ENCODE results near the gene NPHP3. TPM values are rescaled to one million over a fixed set of nuclear protein-coding genes. Genes with fewer than 3 reads are reported as not detected.
A peak's percentile ranks its signal among the peaks of the same experiment; 100 is the strongest.

The NPHP3 gene
- total RNA-seq, 2 experiments from 2014 or later = 11.8 to 11.9 TPM

DNA sequence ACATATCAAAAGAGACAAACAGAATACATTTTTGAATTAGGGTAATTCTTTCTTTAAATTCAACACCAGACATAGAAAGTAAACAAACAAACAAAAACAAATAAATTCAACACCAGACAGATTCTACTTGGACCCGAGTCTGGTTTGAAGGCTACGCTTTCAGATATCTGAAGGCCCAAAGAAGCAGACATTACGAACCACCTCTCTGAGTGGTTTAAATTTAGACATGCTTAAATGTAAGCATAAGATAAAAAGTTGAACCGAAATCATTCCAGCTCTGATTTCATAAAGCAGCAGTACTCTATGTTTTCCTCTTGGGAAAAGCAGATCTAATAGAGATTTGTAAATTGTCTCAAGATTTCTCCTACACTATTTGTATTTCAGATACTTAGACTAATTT is 32.2 kb downstream of the NPHP3 start:
- ChIA-PET CTCF (interaction anchor here (1.5 kb wide), 1 partner anchor 36 kb away, joined by 3 read pairs; no protein-coding TSS in a partner anchor), POLR2A (no interaction called here)
- Mint-ChIP-seq H3K36me3 (ENCODE audit: low read depth) (peaks cover 28% of the 10 kb centered on the region), H3K9me3 (ENCODE audit: low read depth) (no peaks in the 10 kb centered on the region), H3K4me3 (no peak overlapping the region), H3K27ac (no peak overlapping the region), H3K4me1 (peaks cover 3% of the 10 kb centered on the region), H3K27me3 (no peaks in the 10 kb centered on the region)
- intact Hi-C loops (cut with DNase I, micrococcal nuclease) = no loop called here
- ATAC-seq (no peak), DNase-seq (no peak)

GRCh38 chr3:132682201-132682600 is 40.0 kb downstream of the NPHP3 start:
- H3K36me3 Mint-ChIP-seq (ENCODE audit: low read depth) = peaks cover 19% of the 10 kb centered on the region
- ChIA-PET POLR2A (interaction anchor here (0.6 kb wide), 1 partner anchor 259 kb away, joined by 4 read pairs; no protein-coding TSS in a partner anchor), CTCF (interaction anchor here (1.4 to 2.0 kb wide), 3 partner anchors 9 to 16 kb away, joined by 5 to 8 read pairs (median 5); no protein-coding TSS in a partner anchor)
- ATAC-seq = no peak
- no peak for DNase-seq
- intact Hi-C loops (cut with DNase I, micrococcal nuclease) = no loop called here
- no peak overlapping the region for H3K4me3 Mint-ChIP-seq
- peak overlapping the region; percentile 4 for H3K27ac Mint-ChIP-seq
- H3K27me3 Mint-ChIP-seq = no peaks in the 10 kb centered on the region
- no peaks in the 10 kb centered on the region for H3K9me3 Mint-ChIP-seq (ENCODE audit: low read depth)
- H3K4me1 Mint-ChIP-seq = no peaks in the 10 kb centered on the region

DNA sequence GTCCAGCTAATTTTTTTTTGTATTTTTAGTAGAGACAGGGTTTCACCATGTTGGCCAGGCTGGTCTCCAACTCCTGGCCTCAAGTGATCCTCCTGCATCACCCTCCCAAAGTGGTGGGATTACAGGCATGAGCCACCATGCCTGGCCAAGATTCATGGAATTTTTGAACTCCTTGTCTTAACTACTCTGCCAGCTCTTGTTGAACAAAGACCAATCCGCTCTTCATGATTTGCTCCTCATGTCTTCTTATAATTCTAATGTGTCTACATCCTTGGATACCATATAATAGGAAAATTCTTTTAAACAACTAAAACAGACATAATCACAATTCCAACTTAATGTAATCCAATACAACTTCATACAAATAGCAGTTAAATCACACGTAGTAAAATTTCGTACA is 40.8 kb downstream of the NPHP3 start:
- ChIA-PET POLR2A (no interaction called here), CTCF (interaction anchor here (1.8 to 2.0 kb wide), 2 partner anchors 10 to 12 kb away, joined by 5 to 8 read pairs; no protein-coding TSS in a partner anchor)
- DNase-seq (no peak), ATAC-seq (no peak)
- H3K27ac Mint-ChIP-seq = no peak overlapping the region
- H3K4me3 Mint-ChIP-seq = no peak overlapping the region
- no peaks in the 10 kb centered on the region for H3K27me3 Mint-ChIP-seq
- H3K4me1 Mint-ChIP-seq = no peaks in the 10 kb centered on the region
- H3K9me3 Mint-ChIP-seq (ENCODE audit: low read depth) = no peaks in the 10 kb centered on the region
- peaks cover 26% of the 10 kb centered on the region for H3K36me3 Mint-ChIP-seq (ENCODE audit: low read depth)
- intact Hi-C loops (cut with DNase I, micrococcal nuclease) = no loop called here

DNA sequence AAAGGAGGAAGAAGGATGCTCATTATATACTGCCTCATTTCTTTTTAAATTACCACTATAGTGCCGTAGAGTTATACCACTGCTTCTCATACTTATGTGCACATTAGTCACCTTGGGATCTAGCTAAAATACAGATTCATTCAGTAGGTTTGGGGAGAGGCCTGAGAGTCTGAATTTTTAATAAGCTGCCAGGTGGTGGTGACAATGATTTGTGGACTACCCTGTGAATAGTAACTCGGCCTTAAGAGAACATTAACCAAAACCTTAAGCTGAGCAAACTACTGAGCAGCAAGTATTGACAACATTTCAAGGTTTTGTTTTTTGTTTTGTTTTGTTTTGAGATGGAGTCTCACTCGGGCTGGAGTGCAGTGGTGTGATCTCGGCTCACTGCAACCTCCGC is 42.3 kb downstream of the NPHP3 start:
- ATAC-seq (no peak), DNase-seq (no peak)
- Mint-ChIP-seq H3K4me1 (peaks cover 5% of the 10 kb centered on the region), H3K27ac (peak overlapping the region; percentile 43), H3K36me3 (ENCODE audit: low read depth) (peaks cover 28% of the 10 kb centered on the region), H3K9me3 (ENCODE audit: low read depth) (no peaks in the 10 kb centered on the region), H3K27me3 (no peaks in the 10 kb centered on the region), H3K4me3 (no peak overlapping the region)
- POLR2A ChIA-PET = no interaction called here
- CTCF ChIA-PET = interaction anchor here (0.9 to 1.1 kb wide), 2 partner anchors 10 to 57 kb away, joined by 3 read pairs; no protein-coding TSS in a partner anchor
- intact Hi-C loops (cut with DNase I, micrococcal nuclease) = no loop called here

DNA sequence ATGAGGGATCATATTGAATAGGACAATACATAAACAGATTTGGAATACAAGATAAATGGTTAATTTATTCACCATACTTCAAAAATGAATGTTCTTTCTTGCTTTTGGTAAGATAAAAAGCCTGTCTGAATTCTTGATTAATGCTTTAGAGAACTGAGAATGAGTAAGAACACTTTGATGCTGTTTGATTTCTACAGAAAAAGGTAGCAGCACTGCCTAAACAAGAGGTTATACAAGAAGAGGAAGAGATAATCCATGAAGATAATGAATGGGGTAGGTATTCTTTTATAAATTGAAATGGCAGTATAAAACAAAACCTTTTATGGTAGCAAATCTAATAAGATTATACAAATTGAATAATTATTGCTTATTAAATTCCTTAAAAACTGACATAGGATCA is 46.8 kb downstream of the NPHP3 start:
- CTCF ChIA-PET = interaction anchor here (1.0 to 1.7 kb wide), 2 partner anchors 8 to 16 kb away, joined by 3 to 7 read pairs; partner anchors contain the start of gene ACAD11
- Mint-ChIP-seq H3K27me3 (no peaks in the 10 kb centered on the region), H3K4me1 (peaks cover 5% of the 10 kb centered on the region), H3K36me3 (ENCODE audit: low read depth) (peaks cover 30% of the 10 kb centered on the region), H3K4me3 (no peak overlapping the region), H3K27ac (no peak overlapping the region), H3K9me3 (ENCODE audit: low read depth) (no peaks in the 10 kb centered on the region)
- intact Hi-C loops (cut with DNase I, micrococcal nuclease) = no loop called here
- POLR2A ChIA-PET = interaction anchor here (0.6 kb wide), 1 partner anchor 18 kb away, joined by 4 read pairs; no protein-coding TSS in a partner anchor
- DNase-seq (no peak), ATAC-seq (peak; percentile 57)

GRCh38 chr3:132669256-132669777 is 52.9 kb downstream of the NPHP3 start:
- H3K9me3 Mint-ChIP-seq (ENCODE audit: low read depth) = no peaks in the 10 kb centered on the region
- H3K4me3 Mint-ChIP-seq = no peak overlapping the region
- intact Hi-C loops (cut with DNase I, micrococcal nuclease) = no loop called here
- POLR2A ChIA-PET = no interaction called here
- peaks cover 17% of the 10 kb centered on the region for H3K4me1 Mint-ChIP-seq
- no peaks in the 10 kb centered on the region for H3K27me3 Mint-ChIP-seq
- ATAC-seq (no peak), DNase-seq (no peak)
- H3K27ac Mint-ChIP-seq = no peak overlapping the region
- H3K36me3 Mint-ChIP-seq (ENCODE audit: low read depth) = peaks cover 26% of the 10 kb centered on the region
- CTCF ChIA-PET = interaction anchor here (1.5 to 2.1 kb wide), 2 partner anchors 10 to 133 kb away, joined by 3 to 6 read pairs; no protein-coding TSS in a partner anchor

DNA sequence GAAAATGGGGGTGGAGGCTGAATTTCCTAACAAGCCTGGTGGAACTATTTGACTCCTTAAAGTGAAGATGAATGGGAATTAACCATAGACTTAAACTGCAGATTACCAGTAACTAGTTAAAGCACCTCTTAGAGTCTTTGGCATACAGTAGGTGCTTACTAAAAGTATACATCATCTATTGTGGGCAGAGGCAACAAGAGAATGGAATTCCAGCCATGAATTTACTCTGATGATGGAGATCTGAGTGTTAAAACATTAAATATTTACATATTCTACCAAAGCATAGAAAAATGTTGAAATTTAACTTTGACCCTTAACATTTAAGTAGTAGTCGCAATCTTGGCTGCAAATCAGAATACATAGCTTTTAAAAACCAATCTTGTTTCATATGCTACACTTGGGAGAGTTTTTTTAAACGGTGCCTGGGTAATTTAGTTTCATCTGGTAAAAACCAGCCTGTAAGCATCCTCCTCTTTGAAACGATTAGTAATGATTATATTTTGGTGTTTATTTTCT is 56.9 kb downstream of the NPHP3 start:
- ATAC-seq = no peak
- peaks cover 31% of the 10 kb centered on the region for H3K36me3 Mint-ChIP-seq (ENCODE audit: low read depth)
- H3K9me3 Mint-ChIP-seq (ENCODE audit: low read depth) = no peaks in the 10 kb centered on the region
- no peak overlapping the region for H3K4me3 Mint-ChIP-seq
- POLR2A ChIA-PET = no interaction called here
- intact Hi-C loops (cut with DNase I, micrococcal nuclease) = no loop called here
- peaks cover 40% of the 10 kb centered on the region for H3K4me1 Mint-ChIP-seq
- DNase-seq = no peak
- no peak overlapping the region for H3K27ac Mint-ChIP-seq
- no peaks in the 10 kb centered on the region for H3K27me3 Mint-ChIP-seq
- CTCF ChIA-PET = interaction anchor here (1.5 to 3.0 kb wide), 2 partner anchors 17 to 23 kb away, joined by 5 to 8 read pairs; no protein-coding TSS in a partner anchor

- peaks cover 41% of the 10 kb centered on the region for H3K4me1 Mint-ChIP-seq
Measured at GRCh38 chr3:132662212-132662611, 60.0 kb downstream of the NPHP3 start.

GRCh38 chr3:132661101-132661500 is 61.1 kb downstream of the NPHP3 start:
- Mint-ChIP-seq H3K27me3 (no peaks in the 10 kb centered on the region), H3K4me3 (peak overlapping the region; percentile 96), H3K27ac (peak overlapping the region; percentile 98), H3K36me3 (ENCODE audit: low read depth) (peaks cover 25% of the 10 kb centered on the region), H3K9me3 (ENCODE audit: low read depth) (no peaks in the 10 kb centered on the region), H3K4me1 (peaks cover 48% of the 10 kb centered on the region)
- intact Hi-C loops (cut with DNase I, micrococcal nuclease) = loop anchor here (2.0 kb wide), 2 partner anchors 60 to 1914 kb away; partner anchors contain the start of gene PIK3R4 (in 1 of the 2)
- POLR2A ChIA-PET = no interaction called here
- CTCF ChIA-PET = interaction anchor here (0.6 to 1.3 kb wide), 5 partner anchors 15 to 310 kb away, joined by 3 to 5 read pairs (median 3); no protein-coding TSS in a partner anchor
- DNase-seq = no peak
- no peak for ATAC-seq

More at GRCh38 chr3:132662212-132662611, 60.0 kb downstream of the NPHP3 start:
- no peaks in the 10 kb centered on the region for H3K9me3 Mint-ChIP-seq (ENCODE audit: low read depth)
- H3K27me3 Mint-ChIP-seq = no peaks in the 10 kb centered on the region
- H3K36me3 Mint-ChIP-seq (ENCODE audit: low read depth) = peaks cover 31% of the 10 kb centered on the region
- H3K4me3 Mint-ChIP-seq = peak overlapping the region; percentile 51
- CTCF ChIA-PET = interaction anchor here (1.2 kb wide), 1 partner anchor 53 kb away, joined by 3 read pairs; no protein-coding TSS in a partner anchor
- DNase-seq = no peak
- no peak for ATAC-seq
- intact Hi-C loops (cut with DNase I, micrococcal nuclease) = no loop called here
- no peak overlapping the region for H3K27ac Mint-ChIP-seq
- POLR2A ChIA-PET = no interaction called here

DNA sequence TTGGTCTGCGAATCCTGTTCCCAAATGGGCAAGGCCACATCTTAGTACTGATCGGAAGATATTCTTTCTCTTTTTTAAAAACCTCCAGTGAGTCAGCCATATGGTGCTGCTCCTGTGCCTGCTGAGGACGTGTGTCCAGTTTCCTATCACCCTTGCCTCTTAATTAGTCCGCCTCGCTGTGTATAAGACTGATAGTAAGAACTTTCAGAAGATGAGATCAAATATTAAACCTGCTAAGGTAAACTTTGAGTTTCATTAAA is 61.5 kb downstream of the NPHP3 start:
- Mint-ChIP-seq H3K4me1 (peaks cover 49% of the 10 kb centered on the region), H3K4me3 (peak overlapping the region; percentile 96), H3K9me3 (ENCODE audit: low read depth) (no peaks in the 10 kb centered on the region), H3K27me3 (no peaks in the 10 kb centered on the region), H3K36me3 (ENCODE audit: low read depth) (peaks cover 22% of the 10 kb centered on the region), H3K27ac (peak overlapping the region; percentile 98)
- intact Hi-C loops (cut with DNase I, micrococcal nuclease) = loop anchor here (1.0 to 2.0 kb wide), 5 partner anchors 60 to 1914 kb away; partner anchors contain the start of genes CDV3 (in 1 of the 2), DNAJC13 (in 1 of the 2), NPHP3 (in 1 of the 2) and PIK3R4 (in 1 of the 2)
- ChIA-PET CTCF (interaction anchor here (0.7 to 1.3 kb wide), 4 partner anchors 15 to 312 kb away, joined by 3 to 5 read pairs (median 4); no protein-coding TSS in a partner anchor), POLR2A (no interaction called here)
- DNase-seq = no peak
- peak; percentile 27 for ATAC-seq

DNA sequence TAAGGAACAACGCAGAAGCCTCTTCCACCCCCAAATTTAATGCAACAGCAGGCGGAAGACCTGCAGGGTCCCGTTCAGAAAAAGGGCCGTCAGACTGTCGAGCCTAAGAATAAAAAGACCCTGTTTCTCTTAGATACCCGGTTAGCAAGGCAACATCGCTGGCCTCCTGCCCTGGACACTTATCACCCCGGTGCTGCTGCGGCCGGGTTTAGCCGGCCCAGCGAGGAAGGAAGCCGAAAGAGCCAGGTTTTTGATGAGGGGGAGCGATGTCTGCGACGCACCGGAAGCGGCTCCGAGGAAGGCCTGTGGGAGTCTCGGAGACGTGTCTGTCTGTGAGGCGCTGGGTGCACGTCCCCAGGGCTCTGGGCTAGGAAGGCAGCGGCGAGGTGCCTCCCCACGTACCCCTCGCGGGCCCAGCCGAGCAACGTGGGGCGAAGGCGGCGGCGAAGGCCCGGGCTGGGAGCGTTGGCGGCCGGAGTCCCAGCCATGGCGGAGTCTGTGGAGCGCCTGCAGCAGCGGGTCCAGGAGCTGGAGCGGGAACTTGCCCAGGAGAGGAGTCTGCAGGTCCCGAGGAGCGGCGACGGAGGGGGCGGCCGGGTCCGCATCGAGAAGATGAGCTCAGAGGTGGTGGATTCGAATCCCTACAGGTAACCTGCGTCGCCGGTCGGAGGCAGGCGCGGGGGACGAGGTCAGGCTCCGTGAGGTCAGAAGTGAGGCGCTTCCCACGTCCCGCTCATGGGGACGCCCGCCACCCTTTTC is 62.0 kb downstream of the NPHP3 start, which contains the start of gene UBA5:
Gene UBA5, plus strand, starts transcription at position 278 of the 759 bp plus-strand sequence. Its CDS starts 209 bp downstream, at position 487.
- peak within 1 kb of the TSS; percentile 96 for H3K4me3 Mint-ChIP-seq
- peak; percentile 90 for ATAC-seq
- DNase-seq = peak; percentile 85
- H3K27me3 Mint-ChIP-seq = no peaks in the 10 kb centered on the region
- H3K4me1 Mint-ChIP-seq = peaks cover 52% of the 10 kb centered on the region
- intact Hi-C loops (cut with DNase I, micrococcal nuclease) = loop anchor here (1.0 to 2.0 kb wide), 5 partner anchors 61 to 1913 kb away; partner anchors contain the start of genes CDV3 (in 1 of the 2), DNAJC13 (in 1 of the 2), NPHP3 (in 1 of the 2) and PIK3R4 (in 1 of the 2)
- H3K36me3 Mint-ChIP-seq (ENCODE audit: low read depth) = peaks cover 22% of the 10 kb centered on the region
- POLR2A ChIA-PET = interaction anchor here (0.6 kb wide), 1 partner anchor 11 kb away, joined by 3 read pairs; no protein-coding TSS in a partner anchor
- CTCF ChIA-PET = interaction anchor here (0.7 to 1.3 kb wide), 4 partner anchors 15 to 311 kb away, joined by 3 to 5 read pairs (median 4); no protein-coding TSS in a partner anchor
- peak within 1 kb of the TSS; percentile 98 for H3K27ac Mint-ChIP-seq
- H3K9me3 Mint-ChIP-seq (ENCODE audit: low read depth) = no peaks in the 10 kb centered on the region

Data from activated CD4-positive, alpha-beta T cell treated with anti-CD3 and anti-CD28 coated beads for 36 hours (primary cell).